ENCODE data around the gene ABI2.

Gene ABI2

DNA sequence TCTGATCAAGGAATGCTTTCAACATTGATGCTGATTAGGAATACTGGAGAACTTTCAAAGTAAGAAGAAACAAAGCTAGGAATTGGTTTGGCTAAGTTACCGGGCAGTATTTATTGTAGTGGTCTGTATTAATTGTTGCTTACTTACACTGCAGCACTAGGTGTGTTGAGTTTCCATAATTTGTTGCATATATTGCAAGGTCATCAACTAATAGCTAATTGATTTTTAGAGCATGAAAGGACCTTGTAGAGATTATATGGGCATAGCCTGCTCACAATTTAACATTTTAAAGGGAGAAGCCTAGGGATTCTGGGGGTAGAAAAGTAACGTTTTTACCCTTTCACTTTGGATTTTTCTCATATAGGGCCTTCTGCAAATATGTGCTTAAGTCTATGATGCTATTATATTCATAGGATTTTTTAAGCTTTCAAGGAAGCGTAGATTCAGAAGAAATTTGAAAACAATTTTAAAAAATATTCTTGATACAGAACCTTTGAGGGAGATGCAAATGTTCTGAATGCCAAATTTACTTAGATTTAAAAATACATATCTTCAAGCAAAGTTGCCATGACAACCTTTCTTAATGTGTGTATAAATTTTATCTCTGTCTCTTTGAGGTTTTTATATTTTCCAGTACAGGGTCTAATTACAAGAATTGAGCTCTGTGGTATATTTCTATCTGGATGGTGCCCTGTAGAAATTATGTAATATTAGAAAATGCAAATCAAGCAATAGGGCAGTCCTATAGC, 17.3 kb upstream of the ABI2 start:
- no peak overlapping the region for H3K4me3 ChIP-seq (ENCODE audit: low read length)
- no peaks in the 10 kb centered on the region for H3K79me2 ChIP-seq (ENCODE audit: low read length)
- no peak for DNase-seq
- H3K27ac ChIP-seq (ENCODE audit: low read length): no peak overlapping the region
- H3K36me3 ChIP-seq (replicated peaks; ENCODE audit: insufficient read depth, low read length): no peaks in the 10 kb centered on the region
- H3K27me3 ChIP-seq (replicated peaks; ENCODE audit: insufficient read depth, low read length): no peaks in the 10 kb centered on the region
- H3K9me2 ChIP-seq (replicated peaks; ENCODE audit: insufficient read depth, low read length): no peaks in the 10 kb centered on the region
- TF ChIP-seq, protein P1, sequence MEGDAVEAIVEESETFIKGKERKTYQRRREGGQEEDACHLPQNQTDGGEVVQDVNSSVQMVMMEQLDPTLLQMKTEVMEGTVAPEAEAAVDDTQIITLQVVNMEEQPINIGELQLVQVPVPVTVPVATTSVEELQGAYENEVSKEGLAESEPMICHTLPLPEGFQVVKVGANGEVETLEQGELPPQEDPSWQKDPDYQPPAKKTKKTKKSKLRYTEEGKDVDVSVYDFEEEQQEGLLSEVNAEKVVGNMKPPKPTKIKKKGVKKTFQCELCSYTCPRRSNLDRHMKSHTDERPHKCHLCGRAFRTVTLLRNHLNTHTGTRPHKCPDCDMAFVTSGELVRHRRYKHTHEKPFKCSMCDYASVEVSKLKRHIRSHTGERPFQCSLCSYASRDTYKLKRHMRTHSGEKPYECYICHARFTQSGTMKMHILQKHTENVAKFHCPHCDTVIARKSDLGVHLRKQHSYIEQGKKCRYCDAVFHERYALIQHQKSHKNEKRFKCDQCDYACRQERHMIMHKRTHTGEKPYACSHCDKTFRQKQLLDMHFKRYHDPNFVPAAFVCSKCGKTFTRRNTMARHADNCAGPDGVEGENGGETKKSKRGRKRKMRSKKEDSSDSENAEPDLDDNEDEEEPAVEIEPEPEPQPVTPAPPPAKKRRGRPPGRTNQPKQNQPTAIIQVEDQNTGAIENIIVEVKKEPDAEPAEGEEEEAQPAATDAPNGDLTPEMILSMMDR (IDR thresholded peaks at IDR 0.05; ENCODE audit: low read length): no peak
- no peak for TF ChIP-seq EZH2phosphoT487 (IDR thresholded peaks at IDR 0.05; ENCODE audit: low read length)
- no peak for TF ChIP-seq EZH2 (optimal IDR thresholded peaks at IDR 0.05; ENCODE audit: low read depth, low read length)
- H3K9me3 ChIP-seq (replicated peaks; ENCODE audit: insufficient read depth, low read length): no peaks in the 10 kb centered on the region
- H2AFZ ChIP-seq (ENCODE audit: low read length): no peak overlapping the region
- no peaks in the 10 kb centered on the region for H3K4me1 ChIP-seq (ENCODE audit: low read length)
- no peak overlapping the region for H3K4me2 ChIP-seq (ENCODE audit: low read depth, low read length)
- no peaks in the 10 kb centered on the region for H4K20me1 ChIP-seq (ENCODE audit: insufficient read depth, low read length)
- H3K9ac ChIP-seq (ENCODE audit: low read length): no peak overlapping the region
- no peaks in the 10 kb centered on the region; the same call in 1 of the 2 replicates for H3F3A ChIP-seq (ENCODE audit: insufficient read depth, low read length)

DNA sequence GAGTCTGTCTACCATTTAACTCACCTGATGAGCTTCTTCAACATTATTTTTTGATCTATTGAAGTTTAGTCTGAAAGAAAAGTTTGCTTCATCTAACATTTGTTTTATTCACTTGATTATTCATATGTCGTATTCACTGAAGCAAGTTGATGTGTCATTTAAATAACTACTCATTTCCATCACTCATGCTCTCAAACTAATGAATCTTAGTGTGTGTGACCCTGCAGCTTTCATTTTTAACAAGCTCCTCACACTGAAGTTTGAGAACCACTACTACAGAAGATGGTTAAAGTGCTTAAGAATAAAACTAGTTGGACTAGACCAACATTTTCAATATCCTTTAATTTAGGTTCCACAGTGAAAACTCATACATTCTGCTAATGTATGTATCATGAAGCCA, 1.8 kb upstream of the ABI2 start:
- TF ChIP-seq, protein P1 (IDR thresholded peaks at IDR 0.05; ENCODE audit: low read length): no peak
- TF ChIP-seq EZH2 (optimal IDR thresholded peaks at IDR 0.05; ENCODE audit: low read depth, low read length) (no peak), EZH2phosphoT487 (IDR thresholded peaks at IDR 0.05; ENCODE audit: low read length) (no peak)

DNA sequence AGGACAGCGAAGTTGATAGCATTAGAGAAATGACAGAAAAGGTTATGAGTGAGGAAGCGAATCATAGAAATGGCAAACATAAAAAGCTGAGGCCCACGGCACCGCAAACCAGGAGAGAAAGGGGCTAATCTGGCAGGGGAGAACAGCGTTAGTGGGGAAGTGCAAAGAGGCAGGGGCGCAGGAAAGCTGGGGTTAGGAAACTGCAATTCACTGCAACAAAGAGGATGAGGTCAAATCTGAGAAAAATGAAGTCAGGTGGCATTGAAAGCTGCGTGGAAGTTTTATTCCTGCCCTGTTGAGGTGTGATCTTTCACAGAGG, 653 bp upstream of the ABI2 start:
- peak overlapping the region; percentile 99 for H2AFZ ChIP-seq (ENCODE audit: low read length)
- DNase-seq: no peak
- no peaks in the 10 kb centered on the region for H3K36me3 ChIP-seq (replicated peaks; ENCODE audit: insufficient read depth, low read length)
- peak overlapping the region; percentile 92 for H3K4me2 ChIP-seq (ENCODE audit: low read depth, low read length)
- TF ChIP-seq EZH2phosphoT487 (IDR thresholded peaks at IDR 0.05; ENCODE audit: low read length): no peak
- TF ChIP-seq EZH2 (optimal IDR thresholded peaks at IDR 0.05; ENCODE audit: low read depth, low read length): no peak
- TF ChIP-seq, protein P1 (IDR thresholded peaks at IDR 0.05; ENCODE audit: low read length): no peak
- H3F3A ChIP-seq (ENCODE audit: insufficient read depth, low read length): peaks cover 7% of the 10 kb centered on the region
- H3K9me2 ChIP-seq (replicated peaks; ENCODE audit: insufficient read depth, low read length): no peaks in the 10 kb centered on the region
- H3K27me3 ChIP-seq (replicated peaks; ENCODE audit: insufficient read depth, low read length): no peaks in the 10 kb centered on the region
- no peak overlapping the region; the same call in 1 of the 2 replicates for H3K27ac ChIP-seq (ENCODE audit: low read length)
- H3K4me3 ChIP-seq (ENCODE audit: low read length): peak overlapping the region; percentile 98
- H3K4me1 ChIP-seq (ENCODE audit: low read length): peaks cover 5% of the 10 kb centered on the region; the same call in 1 of the 2 replicates
- peak overlapping the region; percentile 63; the same call in 1 of the 2 replicates for H3K9ac ChIP-seq (ENCODE audit: low read length)
- H4K20me1 ChIP-seq (ENCODE audit: insufficient read depth, low read length): no peaks in the 10 kb centered on the region
- peaks cover 39% of the 10 kb centered on the region for H3K79me2 ChIP-seq (ENCODE audit: low read length)
- no peaks in the 10 kb centered on the region for H3K9me3 ChIP-seq (replicated peaks; ENCODE audit: insufficient read depth, low read length)

More for the DNA sequence above, 1.8 kb upstream of the ABI2 start:
- Histone ChIP-seq H4K20me1 (ENCODE audit: insufficient read depth, low read length) (no peaks in the 10 kb centered on the region), H3K36me3 (replicated peaks; ENCODE audit: insufficient read depth, low read length) (no peaks in the 10 kb centered on the region), H3F3A (ENCODE audit: insufficient read depth, low read length) (peaks cover 7% of the 10 kb centered on the region), H3K4me2 (ENCODE audit: low read depth, low read length) (no peak overlapping the region), H3K79me2 (ENCODE audit: low read length) (peaks cover 28% of the 10 kb centered on the region), H3K27ac (ENCODE audit: low read length) (no peak overlapping the region), H3K9ac (ENCODE audit: low read length) (no peak overlapping the region), H2AFZ (ENCODE audit: low read length) (no peak overlapping the region), H3K27me3 (replicated peaks; ENCODE audit: insufficient read depth, low read length) (no peaks in the 10 kb centered on the region), H3K4me3 (ENCODE audit: low read length) (no peak overlapping the region), H3K9me2 (replicated peaks; ENCODE audit: insufficient read depth, low read length) (no peaks in the 10 kb centered on the region), H3K9me3 (replicated peaks; ENCODE audit: insufficient read depth, low read length) (no peaks in the 10 kb centered on the region), H3K4me1 (ENCODE audit: low read length) (peaks cover 5% of the 10 kb centered on the region; the same call in 1 of the 2 replicates)
- no peak for DNase-seq

All from MM.1S (cell line).